ENCODE measurements around the gene OSCP1.

DNA sequence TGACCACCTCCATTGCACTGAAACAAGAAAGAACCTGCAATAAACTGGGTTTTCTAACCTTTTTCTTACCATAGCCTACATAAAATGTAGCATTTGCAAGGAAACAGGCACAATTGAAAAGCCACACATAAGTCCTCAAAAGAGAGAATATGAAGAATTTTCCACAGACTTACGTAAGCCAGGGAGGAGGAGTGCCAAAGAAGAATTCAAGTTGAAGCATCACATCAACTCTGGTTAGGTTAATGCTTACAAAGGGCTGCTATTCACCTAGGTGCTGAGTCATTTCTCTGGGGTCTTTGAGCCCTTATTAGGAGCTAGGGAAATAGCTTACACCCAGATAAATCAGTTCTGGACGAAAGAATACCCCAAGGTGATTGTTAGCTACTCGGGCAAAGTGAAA is 9.6 kb downstream of the OSCP1 start:
- TF ChIP-seq, protein P1, sequence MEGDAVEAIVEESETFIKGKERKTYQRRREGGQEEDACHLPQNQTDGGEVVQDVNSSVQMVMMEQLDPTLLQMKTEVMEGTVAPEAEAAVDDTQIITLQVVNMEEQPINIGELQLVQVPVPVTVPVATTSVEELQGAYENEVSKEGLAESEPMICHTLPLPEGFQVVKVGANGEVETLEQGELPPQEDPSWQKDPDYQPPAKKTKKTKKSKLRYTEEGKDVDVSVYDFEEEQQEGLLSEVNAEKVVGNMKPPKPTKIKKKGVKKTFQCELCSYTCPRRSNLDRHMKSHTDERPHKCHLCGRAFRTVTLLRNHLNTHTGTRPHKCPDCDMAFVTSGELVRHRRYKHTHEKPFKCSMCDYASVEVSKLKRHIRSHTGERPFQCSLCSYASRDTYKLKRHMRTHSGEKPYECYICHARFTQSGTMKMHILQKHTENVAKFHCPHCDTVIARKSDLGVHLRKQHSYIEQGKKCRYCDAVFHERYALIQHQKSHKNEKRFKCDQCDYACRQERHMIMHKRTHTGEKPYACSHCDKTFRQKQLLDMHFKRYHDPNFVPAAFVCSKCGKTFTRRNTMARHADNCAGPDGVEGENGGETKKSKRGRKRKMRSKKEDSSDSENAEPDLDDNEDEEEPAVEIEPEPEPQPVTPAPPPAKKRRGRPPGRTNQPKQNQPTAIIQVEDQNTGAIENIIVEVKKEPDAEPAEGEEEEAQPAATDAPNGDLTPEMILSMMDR (IDR thresholded peaks at IDR 0.05 in 8 of 11, conservative IDR thresholded peaks at IDR 0.05 in 3 of 11): no peak
- TF ChIP-seq POLR2A (IDR thresholded peaks at IDR 0.05) (no peak), POLR2AphosphoS5 (IDR thresholded peaks at IDR 0.05) (no peak)
